AG04450 (cell line): ENCODE measurements around the gene MAP7. TPM values are rescaled to one million over a fixed set of nuclear protein-coding genes. Genes with fewer than 3 reads are reported as not detected.

Experiments
- CTCF ChIA-PET: fragments of 300-600, 350-600 bp; formaldehyde crosslinking; extraction: SDS; loops from one replicate; lab custom pipeline; 2022; ENCODE audit warnings: antibody characterized with exemption, inconsistent platforms; lab: Charles Lee
- POLR2A ChIA-PET: fragments of 350-600 bp; formaldehyde crosslinking; extraction: SDS; loops from one replicate; lab custom pipeline; 2021; ENCODE audit warnings: antibody characterized with exemption, inconsistent platforms; lab: Yijun Ruan, JAX
- DNase-seq: peaks from one replicate; pipeline ENCODE4 v3.0.0-alpha.2; 2011; ENCODE audit warnings: low read depth, low spot score
- H3K27ac ChIP-seq: one replicate; pipeline ENCODE4 v1.5.1; 2012; ENCODE audit warnings: low read depth, low read length, control low read depth
- H3K27me3 ChIP-seq: one replicate; pipeline ENCODE4 v1.6.0; 2012; ENCODE audit warnings: low read length; ENCODE audit not compliant: control insufficient read depth, insufficient read depth
- H3K4me3 ChIP-seq: 2 replicates; pipeline ENCODE4 v1.5.1; 2011; ENCODE audit warnings: mild to moderate bottlenecking, low read depth, low read length, control low read depth
- H3K9me3 ChIP-seq: 2 replicates; pipeline ENCODE4 v1.5.1; 2012; ENCODE audit warnings: low read length; ENCODE audit not compliant: control insufficient read depth, insufficient read depth
- CTCF ChIP-seq: IDR thresholded peaks from 2 replicates; pipeline ENCODE4 v1.5.1; 2011; ENCODE audit warnings: low read depth, low read length, control low read depth, inconsistent platforms
- polyA plus RNA-seq: library from polyadenylated mRNA; depleted of rRNA; stranded (reverse); fragments of >200 nt; gene quantifications from 2 replicates; pipeline ENCODE4 v1.2.3, GENCODE V29; 2011

Gene MAP7
- polyA plus RNA-seq, 1 experiment, result 0.30 TPM

GRCh38 chr6:136524936-136525413 is 25.2 kb downstream of the MAP7 start:
- TF ChIP-seq CTCF, result no peak
- Histone ChIP-seq H3K27me3 (peaks cover 9% of the 10 kb centered on the region), H3K27ac (no peak overlapping the region), H3K4me3 (no peak overlapping the region), H3K9me3 (no peaks in the 10 kb centered on the region)
- ChIA-PET CTCF (interaction anchor here (1.2 kb wide), 2 partner anchors 22 to 68 kb away, joined by 3 to 5 read pairs; no protein-coding TSS in a partner anchor), POLR2A (no interaction called here)
- no peak for DNase-seq

GRCh38 chr6:136524339-136524935 is 25.8 kb downstream of the MAP7 start:
- POLR2A ChIA-PET, result no interaction called here
- H3K4me3 ChIP-seq, result no peak overlapping the region

GRCh38 chr6:136523196-136523595 is 27.0 kb downstream of the MAP7 start:
- Histone ChIP-seq H3K27me3 (peaks cover 11% of the 10 kb centered on the region), H3K27ac (no peak overlapping the region), H3K4me3 (no peak overlapping the region), H3K9me3 (no peaks in the 10 kb centered on the region)
- DNase-seq, result no peak
- CTCF ChIA-PET, result no interaction called here
- POLR2A ChIA-PET, result no interaction called here
- TF ChIP-seq CTCF, result no peak

More at GRCh38 chr6:136524339-136524935, 25.8 kb downstream of the MAP7 start:
- TF ChIP-seq CTCF, result no peak
- Histone ChIP-seq H3K27me3 (peaks cover 11% of the 10 kb centered on the region), H3K9me3 (no peaks in the 10 kb centered on the region), H3K27ac (no peak overlapping the region)
- DNase-seq, result no peak
- CTCF ChIA-PET, result no interaction called here

GRCh38 chr6:136522636-136523035 is 27.6 kb downstream of the MAP7 start:
- no peak for DNase-seq
- ChIA-PET CTCF (no interaction called here), POLR2A (no interaction called here)
- no peak for TF ChIP-seq CTCF
- Histone ChIP-seq H3K4me3 (no peak overlapping the region), H3K27ac (no peak overlapping the region), H3K27me3 (peaks cover 14% of the 10 kb centered on the region), H3K9me3 (no peaks in the 10 kb centered on the region)

- POLR2A ChIA-PET, result no interaction called here
- H3K27ac ChIP-seq, result no peak overlapping the region
- H3K4me3 ChIP-seq, result no peak overlapping the region
Measured at GRCh38 chr6:136521911-136522310, 28.3 kb downstream of the MAP7 start.

More at GRCh38 chr6:136521911-136522310, 28.3 kb downstream of the MAP7 start:
- H3K9me3 ChIP-seq, result no peaks in the 10 kb centered on the region
- DNase-seq, result no peak
- H3K27me3 ChIP-seq, result peaks cover 17% of the 10 kb centered on the region
- TF ChIP-seq CTCF, result no peak
- CTCF ChIA-PET, result no interaction called here
